Liver (tissue), 3 donors: ENCODE results near the gene SLC12A7.

ENCODE experiments used
- CTCF ChIP-seq: fragments of 150-350 bp; IDR thresholded peaks from 2 replicates; pipeline ENCODE4 v1.5.1; 2017; ENCODE audit warnings: improper control_type of control experiment, low read depth, low read length; ENCODE audit not compliant: missing input control
- EGR1 ChIP-seq, 2 donors: IDR thresholded peaks; 2 replicates each; pipeline ENCODE4 v1.6.1; 2016 to 2018; ENCODE audit warnings: antibody characterized with exemption in 2 of 2, low read depth in 2 of 2
- FOXA1 ChIP-seq: IDR thresholded peaks from 2 replicates; pipeline ENCODE4 v1.6.1; 2016; ENCODE audit warnings: antibody characterized with exemption
- GABPA ChIP-seq, 2 donors: IDR thresholded peaks in 1 of 2; conservative IDR thresholded peaks in 1 of 2; 2 replicates each; pipeline ENCODE4 v1.6.1; 2016; ENCODE audit warnings: antibody characterized with exemption in 2 of 2, mild to moderate bottlenecking in 1 of 2, moderate library complexity in 1 of 2
- NR2F2 ChIP-seq: IDR thresholded peaks from 2 replicates; pipeline ENCODE4 v1.6.1; 2016; ENCODE audit warnings: antibody characterized with exemption
- RAD21 ChIP-seq, 2 donors: IDR thresholded peaks; 2 replicates each; pipeline ENCODE4 v1.6.1; 2016; ENCODE audit warnings: antibody characterized with exemption in 2 of 2, mild to moderate bottlenecking in 2 of 2
- SP1 ChIP-seq: IDR thresholded peaks from 2 replicates; pipeline ENCODE4 v1.6.1; 2018; ENCODE audit warnings: antibody characterized with exemption, mild to moderate bottlenecking
- TAF1 ChIP-seq: conservative IDR thresholded peaks from 2 replicates; pipeline ENCODE4 v1.6.1; 2016; ENCODE audit warnings: antibody characterized with exemption, mild to moderate bottlenecking
- YY1 ChIP-seq: IDR thresholded peaks from 2 replicates; pipeline ENCODE4 v1.6.1; 2016; ENCODE audit warnings: antibody characterized with exemption, mild to moderate bottlenecking
- TF ChIP-seq, protein P1 (sequence below): IDR thresholded peaks from 2 replicates; pipeline ENCODE4 v1.6.1; 2016; ENCODE audit warnings: antibody characterized with exemption
- TF ChIP-seq, protein P2 (sequence below): IDR thresholded peaks from 2 replicates; pipeline ENCODE4 v1.6.1; 2016; ENCODE audit warnings: antibody characterized with exemption
- TF ChIP-seq, protein P3 (sequence below): IDR thresholded peaks from 2 replicates; pipeline ENCODE4 v1.6.1; 2016; ENCODE audit warnings: antibody characterized with exemption, mild to moderate bottlenecking
- donor health status: healthy.
- donor health status: healthy.

- no peak for TF ChIP-seq GABPA (IDR thresholded peaks at IDR 0.05 in 1 of 2, conservative IDR thresholded peaks at IDR 0.05 in 1 of 2)
- TF ChIP-seq CTCF, result no peak
- no peak for TF ChIP-seq EGR1 (IDR thresholded peaks at IDR 0.05; ENCODE audit: low read depth in 2 of 2)
- TF ChIP-seq FOXA1, result no peak
- TF ChIP-seq NR2F2, result no peak
- TF ChIP-seq, protein P1, sequence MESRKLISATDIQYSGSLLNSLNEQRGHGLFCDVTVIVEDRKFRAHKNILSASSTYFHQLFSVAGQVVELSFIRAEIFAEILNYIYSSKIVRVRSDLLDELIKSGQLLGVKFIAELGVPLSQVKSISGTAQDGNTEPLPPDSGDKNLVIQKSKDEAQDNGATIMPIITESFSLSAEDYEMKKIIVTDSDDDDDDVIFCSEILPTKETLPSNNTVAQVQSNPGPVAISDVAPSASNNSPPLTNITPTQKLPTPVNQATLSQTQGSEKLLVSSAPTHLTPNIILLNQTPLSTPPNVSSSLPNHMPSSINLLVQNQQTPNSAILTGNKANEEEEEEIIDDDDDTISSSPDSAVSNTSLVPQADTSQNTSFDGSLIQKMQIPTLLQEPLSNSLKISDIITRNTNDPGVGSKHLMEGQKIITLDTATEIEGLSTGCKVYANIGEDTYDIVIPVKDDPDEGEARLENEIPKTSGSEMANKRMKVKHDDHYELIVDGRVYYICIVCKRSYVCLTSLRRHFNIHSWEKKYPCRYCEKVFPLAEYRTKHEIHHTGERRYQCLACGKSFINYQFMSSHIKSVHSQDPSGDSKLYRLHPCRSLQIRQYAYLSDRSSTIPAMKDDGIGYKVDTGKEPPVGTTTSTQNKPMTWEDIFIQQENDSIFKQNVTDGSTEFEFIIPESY, result no peak
- no peak for TF ChIP-seq SP1
- TF ChIP-seq RAD21 (IDR thresholded peaks at IDR 0.05), result no peak
- TF ChIP-seq YY1, result no peak
- TF ChIP-seq, protein P2, sequence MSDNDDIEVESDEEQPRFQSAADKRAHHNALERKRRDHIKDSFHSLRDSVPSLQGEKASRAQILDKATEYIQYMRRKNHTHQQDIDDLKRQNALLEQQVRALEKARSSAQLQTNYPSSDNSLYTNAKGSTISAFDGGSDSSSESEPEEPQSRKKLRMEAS, result no peak
- TF ChIP-seq, protein P3, sequence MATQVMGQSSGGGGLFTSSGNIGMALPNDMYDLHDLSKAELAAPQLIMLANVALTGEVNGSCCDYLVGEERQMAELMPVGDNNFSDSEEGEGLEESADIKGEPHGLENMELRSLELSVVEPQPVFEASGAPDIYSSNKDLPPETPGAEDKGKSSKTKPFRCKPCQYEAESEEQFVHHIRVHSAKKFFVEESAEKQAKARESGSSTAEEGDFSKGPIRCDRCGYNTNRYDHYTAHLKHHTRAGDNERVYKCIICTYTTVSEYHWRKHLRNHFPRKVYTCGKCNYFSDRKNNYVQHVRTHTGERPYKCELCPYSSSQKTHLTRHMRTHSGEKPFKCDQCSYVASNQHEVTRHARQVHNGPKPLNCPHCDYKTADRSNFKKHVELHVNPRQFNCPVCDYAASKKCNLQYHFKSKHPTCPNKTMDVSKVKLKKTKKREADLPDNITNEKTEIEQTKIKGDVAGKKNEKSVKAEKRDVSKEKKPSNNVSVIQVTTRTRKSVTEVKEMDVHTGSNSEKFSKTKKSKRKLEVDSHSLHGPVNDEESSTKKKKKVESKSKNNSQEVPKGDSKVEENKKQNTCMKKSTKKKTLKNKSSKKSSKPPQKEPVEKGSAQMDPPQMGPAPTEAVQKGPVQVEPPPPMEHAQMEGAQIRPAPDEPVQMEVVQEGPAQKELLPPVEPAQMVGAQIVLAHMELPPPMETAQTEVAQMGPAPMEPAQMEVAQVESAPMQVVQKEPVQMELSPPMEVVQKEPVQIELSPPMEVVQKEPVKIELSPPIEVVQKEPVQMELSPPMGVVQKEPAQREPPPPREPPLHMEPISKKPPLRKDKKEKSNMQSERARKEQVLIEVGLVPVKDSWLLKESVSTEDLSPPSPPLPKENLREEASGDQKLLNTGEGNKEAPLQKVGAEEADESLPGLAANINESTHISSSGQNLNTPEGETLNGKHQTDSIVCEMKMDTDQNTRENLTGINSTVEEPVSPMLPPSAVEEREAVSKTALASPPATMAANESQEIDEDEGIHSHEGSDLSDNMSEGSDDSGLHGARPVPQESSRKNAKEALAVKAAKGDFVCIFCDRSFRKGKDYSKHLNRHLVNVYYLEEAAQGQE, result no peak
- no peak for TF ChIP-seq TAF1
Measured at GRCh38 chr5:1028481-1029281, 83.2 kb downstream of the SLC12A7 start.
